Skeletal muscle cell (primary cell): ENCODE results near the gene DNAH14.
"Not testable (repeated sequence)": the region's sequence is repeated elsewhere in the genome, so short reads cannot be mapped to it uniquely, and the experiment has no call there.

Source experiments
- DNase-seq: peaks from one replicate; pipeline ENCODE4 v3.0.0-alpha.2; 2010; ENCODE audit warnings: low read depth
- H3K4me3 ChIP-seq: 2 replicates; pipeline ENCODE4 v1.5.1; 2011; ENCODE audit warnings: low read depth, mild to moderate bottlenecking, control low read depth, low read length, moderate library complexity

DNAH14 gene

GRCh38 chr1:224929335-224930237, at the start of gene DNAH14:
DNAH14 (plus strand) TSS chr1:224929675; CDS start chr1:224952703, 23,028 bp downstream.
- peak within 1 kb of the TSS; percentile 65 for H3K4me3 ChIP-seq
- DNase-seq: peak; percentile 34

GRCh38 chr1:224880593-224881307, 48.7 kb upstream of the DNAH14 start:
- no peak for DNase-seq
- no peak overlapping the region for H3K4me3 ChIP-seq

- not testable (repeated sequence) for H3K4me3 ChIP-seq, DNase-seq
Measured at GRCh38 chr1:224881308-224881692, 48.2 kb upstream of the DNAH14 start.

GRCh38 chr1:224881762-224882211, 47.7 kb upstream of the DNAH14 start:
- DNase-seq: no peak
- H3K4me3 ChIP-seq: no peak overlapping the region

- DNase-seq: no peak
Measured at GRCh38 chr1:224882264-224882663, 47.2 kb upstream of the DNAH14 start.

GRCh38 chr1:224883091-224883490, 46.4 kb upstream of the DNAH14 start:
- DNase-seq: no peak
- H3K4me3 ChIP-seq: no peak overlapping the region

More at GRCh38 chr1:224882264-224882663, 47.2 kb upstream of the DNAH14 start:
- H3K4me3 ChIP-seq: no peak overlapping the region

- no peak for DNase-seq
- no peak overlapping the region for H3K4me3 ChIP-seq
Measured at GRCh38 chr1:224884361-224884801, 45.1 kb upstream of the DNAH14 start.

- not testable (repeated sequence) for H3K4me3 ChIP-seq, DNase-seq
Measured at GRCh38 chr1:224885376-224885775, 44.1 kb upstream of the DNAH14 start.

- no peak overlapping the region for H3K4me3 ChIP-seq
- no peak for DNase-seq
Measured at GRCh38 chr1:224894915-224895314, 34.6 kb upstream of the DNAH14 start.

- DNase-seq: no peak
Measured at GRCh38 chr1:224896130-224896781, 33.2 kb upstream of the DNAH14 start.

GRCh38 chr1:224897529-224898327, 31.7 kb upstream of the DNAH14 start:
- no peak for DNase-seq
- no peak overlapping the region for H3K4me3 ChIP-seq

More at GRCh38 chr1:224896130-224896781, 33.2 kb upstream of the DNAH14 start:
- no peak overlapping the region for H3K4me3 ChIP-seq

GRCh38 chr1:224898937-224899336, 30.5 kb upstream of the DNAH14 start:
- H3K4me3 ChIP-seq: no peak overlapping the region
- DNase-seq: no peak

GRCh38 chr1:224900062-224900630, 29.3 kb upstream of the DNAH14 start:
- no peak for DNase-seq
- H3K4me3 ChIP-seq: no peak overlapping the region

- DNase-seq: no peak
- no peak overlapping the region for H3K4me3 ChIP-seq
Measured at GRCh38 chr1:224901087-224901810, 28.2 kb upstream of the DNAH14 start.

- no peak overlapping the region for H3K4me3 ChIP-seq
- DNase-seq: no peak
Measured at GRCh38 chr1:224903955-224904354, 25.5 kb upstream of the DNAH14 start.

- H3K4me3 ChIP-seq: no peak overlapping the region
- DNase-seq: no peak
Measured at GRCh38 chr1:224906340-224906739, 23.1 kb upstream of the DNAH14 start.

GRCh38 chr1:224911217-224911616, 18.3 kb upstream of the DNAH14 start:
- no peak overlapping the region for H3K4me3 ChIP-seq
- DNase-seq: no peak

GRCh38 chr1:224914292-224914900, 15.1 kb upstream of the DNAH14 start:
- H3K4me3 ChIP-seq: no peak overlapping the region
- DNase-seq: no peak
